ENCODE results near the gene ACOX3.
"Not testable (repeated sequence)": the region's sequence is repeated elsewhere in the genome, so short reads cannot be mapped to it uniquely, and the experiment has no call there.

DNA sequence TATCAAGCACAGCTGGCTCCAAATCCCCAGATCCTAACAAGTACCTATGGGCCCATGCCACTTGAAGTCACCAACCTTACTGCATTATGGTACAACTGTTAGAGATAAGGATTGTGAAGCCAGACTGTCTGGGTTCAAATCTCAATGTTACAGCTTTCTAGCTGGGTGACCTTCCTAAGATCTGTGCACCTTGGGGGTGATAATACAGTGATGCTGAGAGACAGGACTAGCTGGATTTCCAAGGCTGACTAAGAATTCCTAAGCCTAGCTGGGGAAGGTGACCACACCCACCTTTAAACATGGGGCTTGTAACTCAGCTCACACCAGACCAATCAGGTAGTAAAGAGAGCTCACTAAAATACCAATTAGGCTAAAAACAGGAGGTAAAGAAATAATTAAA, 20.4 kb downstream of the ACOX3 start:
- not testable (repeated sequence) for TF ChIP-seq CTCF, POLR2A (IDR thresholded peaks at IDR 0.05)
